Upper lobe of left lung (tissue), 4 donors: ENCODE measurements around the gene IVD.

Experiments used
- EP300 ChIP-seq, 4 donors: sonication (generic); formaldehyde crosslinking; IDR thresholded peaks; one replicate each; pipeline ENCODE4 v1.5.1; 2017; ENCODE audit warnings: antibody characterized with exemption in 4 of 4, control low read depth in 2 of 4
- POLR2A ChIP-seq, 4 donors: fragments of 450-650 bp; IDR thresholded peaks; one replicate each; pipeline ENCODE4 v1.5.1; 2016 to 2017; ENCODE audit warnings: antibody characterized with exemption in 4 of 4, mild to moderate bottlenecking in 2 of 4
- POLR2AphosphoS5 ChIP-seq, 2 donors: sonication (generic); formaldehyde crosslinking; IDR thresholded peaks; one replicate each; pipeline ENCODE4 v1.5.1; 2017; ENCODE audit warnings: antibody characterized with exemption in 2 of 2
- TF ChIP-seq, protein P1 (sequence below), 6 experiments: fragments of 450-650 bp in 4 of 6; fragments of 200-600 bp in 2 of 6; sonication (generic) in 2 of 6; IDR thresholded peaks; one replicate each; pipeline ENCODE4 v1.5.1; 2016 to 2019; ENCODE audit warnings: antibody characterized with exemption in 6 of 6

DNA sequence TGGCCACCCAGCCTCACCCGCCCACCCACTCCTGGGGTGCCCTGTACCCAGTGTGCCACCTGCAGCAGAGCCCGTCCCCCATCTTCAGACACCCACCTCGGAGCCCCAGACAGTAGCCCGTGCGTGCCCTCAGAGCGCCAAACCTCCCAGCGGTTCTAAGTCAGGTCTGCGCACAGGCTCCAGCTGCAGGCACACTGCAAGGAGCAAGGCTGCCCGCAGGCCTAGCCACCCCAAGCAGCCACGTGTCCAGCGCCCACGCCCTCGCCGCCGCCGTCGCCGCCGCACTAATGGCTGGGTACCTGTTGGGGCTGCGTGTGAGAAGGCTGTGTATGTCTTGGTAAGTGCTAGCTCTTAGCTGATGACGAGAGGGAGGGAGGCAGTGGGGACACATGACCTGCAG is 56.4 kb downstream of the IVD start:
- TF ChIP-seq POLR2A (IDR thresholded peaks at IDR 0.05) (no peak), POLR2AphosphoS5 (IDR thresholded peaks at IDR 0.05) (no peak), EP300 (IDR thresholded peaks at IDR 0.05) (no peak)
- TF ChIP-seq, protein P1, sequence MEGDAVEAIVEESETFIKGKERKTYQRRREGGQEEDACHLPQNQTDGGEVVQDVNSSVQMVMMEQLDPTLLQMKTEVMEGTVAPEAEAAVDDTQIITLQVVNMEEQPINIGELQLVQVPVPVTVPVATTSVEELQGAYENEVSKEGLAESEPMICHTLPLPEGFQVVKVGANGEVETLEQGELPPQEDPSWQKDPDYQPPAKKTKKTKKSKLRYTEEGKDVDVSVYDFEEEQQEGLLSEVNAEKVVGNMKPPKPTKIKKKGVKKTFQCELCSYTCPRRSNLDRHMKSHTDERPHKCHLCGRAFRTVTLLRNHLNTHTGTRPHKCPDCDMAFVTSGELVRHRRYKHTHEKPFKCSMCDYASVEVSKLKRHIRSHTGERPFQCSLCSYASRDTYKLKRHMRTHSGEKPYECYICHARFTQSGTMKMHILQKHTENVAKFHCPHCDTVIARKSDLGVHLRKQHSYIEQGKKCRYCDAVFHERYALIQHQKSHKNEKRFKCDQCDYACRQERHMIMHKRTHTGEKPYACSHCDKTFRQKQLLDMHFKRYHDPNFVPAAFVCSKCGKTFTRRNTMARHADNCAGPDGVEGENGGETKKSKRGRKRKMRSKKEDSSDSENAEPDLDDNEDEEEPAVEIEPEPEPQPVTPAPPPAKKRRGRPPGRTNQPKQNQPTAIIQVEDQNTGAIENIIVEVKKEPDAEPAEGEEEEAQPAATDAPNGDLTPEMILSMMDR (IDR thresholded peaks at IDR 0.05): no peak
